GM19240 (cell line): ENCODE measurements around the gene UNC13B.

Experiments
- DNase-seq: peaks from one replicate; pipeline ENCODE4 v3.0.0; 2011; ENCODE audit warnings: low spot score; ENCODE audit not compliant: insufficient read length

The UNC13B gene

GRCh38 chr9:35322075-35322885 is 160.5 kb downstream of the UNC13B start:
- no peak for DNase-seq

DNA sequence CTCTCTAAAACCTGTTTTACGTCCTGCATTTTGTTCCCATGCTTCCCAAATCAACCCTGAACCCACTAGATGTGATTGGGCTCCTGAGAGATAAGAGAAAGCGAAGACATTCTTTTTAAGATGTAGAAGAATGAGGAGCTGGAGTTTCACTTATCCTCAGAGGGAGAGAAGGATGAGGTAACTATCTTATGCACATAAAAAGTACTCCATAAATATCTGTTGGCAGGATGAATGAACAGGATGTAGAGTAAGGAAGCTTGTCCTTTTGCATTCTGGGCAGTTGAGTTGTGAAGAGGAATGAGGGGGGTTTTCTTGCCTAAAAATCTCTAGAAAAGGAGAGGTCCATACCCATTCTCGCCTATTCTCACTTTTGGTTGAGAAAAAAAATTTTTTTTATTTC is 163.2 kb downstream of the UNC13B start:
- no peak for DNase-seq

GRCh38 chr9:35333551-35333950 is 171.7 kb downstream of the UNC13B start:
- DNase-seq: no peak

DNA sequence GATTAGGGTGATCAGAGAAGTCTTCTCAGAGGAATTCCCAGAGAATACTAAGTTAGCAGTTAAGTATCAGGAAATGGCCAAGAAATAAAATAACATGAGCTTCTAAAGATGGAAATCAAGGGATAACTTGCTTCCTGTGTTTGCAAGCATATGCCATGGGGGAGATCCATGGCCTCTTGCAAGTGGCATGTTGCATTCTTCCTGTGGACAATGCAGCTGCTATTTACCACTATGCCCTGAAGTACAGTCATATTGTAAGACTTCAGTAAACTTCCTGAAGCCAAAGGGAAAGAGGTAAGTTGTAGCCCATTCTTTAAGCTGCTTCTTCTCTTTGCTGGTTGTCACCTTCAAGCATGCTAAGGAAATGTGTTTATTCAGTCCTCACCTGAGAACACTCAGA is 173.4 kb downstream of the UNC13B start:
- DNase-seq: no peak

GRCh38 chr9:35338086-35338485 is 176.3 kb downstream of the UNC13B start:
- no peak for DNase-seq

DNA sequence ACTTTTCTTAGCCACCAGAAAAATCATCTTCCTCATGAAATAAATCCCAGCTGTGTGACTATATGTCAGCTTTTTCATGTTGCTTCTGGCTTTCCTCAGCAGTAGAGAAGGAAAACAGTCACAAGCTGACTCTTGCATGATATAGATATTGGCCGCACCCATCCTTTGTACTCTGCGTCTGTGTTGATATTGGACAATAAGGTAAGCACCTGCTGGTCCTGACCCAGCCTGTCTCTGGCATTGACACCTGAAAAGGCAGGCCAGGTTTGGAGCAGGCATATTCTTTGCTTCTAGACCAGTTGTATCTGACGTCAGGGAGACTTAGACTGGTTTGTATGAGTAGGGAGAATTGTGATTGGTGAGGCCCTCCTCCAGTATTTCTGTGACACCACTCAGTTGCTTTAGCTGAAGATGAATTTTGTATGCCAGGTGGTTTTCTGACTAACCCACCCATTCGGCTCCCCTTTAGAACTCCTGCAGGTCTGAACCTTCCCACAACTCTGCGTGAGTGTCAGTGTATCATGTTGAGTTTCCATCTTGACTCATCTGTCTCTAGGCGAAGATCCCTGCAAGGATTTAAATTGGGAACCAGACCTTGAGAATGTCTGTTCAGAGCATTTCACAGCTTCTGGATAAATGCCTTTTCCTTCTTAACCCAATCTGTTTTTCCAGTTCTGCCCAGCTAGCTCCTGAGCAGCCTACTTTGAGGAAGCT is 176.9 kb downstream of the UNC13B start:
- no peak for DNase-seq

DNA sequence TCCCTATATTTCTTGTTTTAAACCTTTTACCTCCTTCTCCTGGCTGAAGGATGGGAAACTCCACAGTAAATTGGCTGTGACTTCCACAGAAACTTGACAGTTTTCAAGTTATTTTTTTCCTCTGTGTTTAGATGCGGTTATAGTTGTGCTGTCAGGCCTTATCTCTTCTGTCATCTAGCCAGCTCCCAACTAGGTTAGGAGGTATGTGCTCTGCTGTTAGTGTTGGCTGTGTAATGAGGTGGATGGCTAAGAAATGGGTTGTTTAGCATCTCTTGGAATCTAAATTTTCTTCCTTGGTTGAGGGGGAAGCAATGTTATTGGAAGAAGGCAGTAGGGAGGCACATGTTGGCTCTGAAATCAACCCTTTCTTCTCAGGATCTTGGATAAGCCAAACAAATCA is 178.2 kb downstream of the UNC13B start:
- no peak for DNase-seq

GRCh38 chr9:35341021-35341420 is 179.2 kb downstream of the UNC13B start:
- DNase-seq: no peak

- DNase-seq: no peak
Observed at GRCh38 chr9:35341585-35341984, 179.8 kb downstream of the UNC13B start.

- no peak for DNase-seq
Observed at GRCh38 chr9:35342221-35342958, 180.6 kb downstream of the UNC13B start.

DNA sequence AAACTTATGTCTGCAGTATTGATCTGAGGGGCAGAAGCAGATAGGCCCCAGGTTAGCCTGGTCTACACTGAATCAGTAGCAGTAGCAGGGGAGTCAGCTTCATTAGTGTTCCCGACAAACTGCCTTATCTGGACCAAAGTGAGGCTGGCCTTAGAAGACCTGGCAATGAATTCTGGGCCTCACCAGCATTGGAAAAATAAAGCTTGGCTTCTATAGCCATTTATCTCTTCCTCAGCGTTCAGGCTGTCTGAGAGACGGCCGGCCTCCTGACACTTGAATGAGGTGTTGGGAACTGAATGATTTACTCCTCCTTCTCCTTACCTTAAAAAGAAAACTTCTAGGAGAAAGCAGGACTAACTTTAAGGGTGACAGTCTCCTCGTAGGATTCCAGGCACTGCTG is 186.3 kb downstream of the UNC13B start:
- no peak for DNase-seq

DNA sequence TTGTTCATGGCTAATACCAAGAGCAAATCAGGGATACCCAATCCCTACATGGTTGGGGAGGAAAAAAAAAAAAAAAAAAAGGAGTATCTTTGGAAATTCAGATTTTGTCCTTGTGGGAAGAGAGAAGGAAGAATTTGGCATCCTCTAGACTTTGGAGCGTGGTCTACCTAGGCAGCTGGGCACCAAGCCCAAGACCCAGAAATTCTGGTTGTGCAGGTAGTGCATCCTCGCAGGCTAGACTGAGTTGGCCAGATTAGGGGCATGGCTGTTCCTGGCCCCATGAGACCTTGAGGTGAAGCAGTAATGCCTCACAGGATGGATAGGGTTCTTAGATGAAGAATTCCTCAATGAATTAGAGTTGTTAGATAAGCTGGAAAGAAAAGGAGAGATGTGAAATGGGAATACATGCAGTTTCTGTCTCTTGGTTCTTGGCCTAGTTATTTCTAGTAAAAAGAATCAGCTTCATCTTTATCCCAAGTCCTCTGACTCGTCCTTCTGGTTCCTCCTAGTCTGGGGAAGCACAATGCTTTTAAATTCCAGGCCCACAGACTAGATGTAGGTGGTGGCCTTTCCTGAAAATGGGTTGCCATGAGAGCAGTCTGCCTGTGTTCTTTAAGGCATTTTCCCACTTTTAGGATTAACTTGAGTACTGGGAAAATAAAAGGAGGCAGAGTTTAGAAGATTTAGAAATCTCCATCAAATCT is 187.6 kb downstream of the UNC13B start:
- DNase-seq: no peak

GRCh38 chr9:35350212-35350611 is 188.4 kb downstream of the UNC13B start:
- no peak for DNase-seq

GRCh38 chr9:35350827-35351549 is 189.2 kb downstream of the UNC13B start:
- no peak for DNase-seq

DNA sequence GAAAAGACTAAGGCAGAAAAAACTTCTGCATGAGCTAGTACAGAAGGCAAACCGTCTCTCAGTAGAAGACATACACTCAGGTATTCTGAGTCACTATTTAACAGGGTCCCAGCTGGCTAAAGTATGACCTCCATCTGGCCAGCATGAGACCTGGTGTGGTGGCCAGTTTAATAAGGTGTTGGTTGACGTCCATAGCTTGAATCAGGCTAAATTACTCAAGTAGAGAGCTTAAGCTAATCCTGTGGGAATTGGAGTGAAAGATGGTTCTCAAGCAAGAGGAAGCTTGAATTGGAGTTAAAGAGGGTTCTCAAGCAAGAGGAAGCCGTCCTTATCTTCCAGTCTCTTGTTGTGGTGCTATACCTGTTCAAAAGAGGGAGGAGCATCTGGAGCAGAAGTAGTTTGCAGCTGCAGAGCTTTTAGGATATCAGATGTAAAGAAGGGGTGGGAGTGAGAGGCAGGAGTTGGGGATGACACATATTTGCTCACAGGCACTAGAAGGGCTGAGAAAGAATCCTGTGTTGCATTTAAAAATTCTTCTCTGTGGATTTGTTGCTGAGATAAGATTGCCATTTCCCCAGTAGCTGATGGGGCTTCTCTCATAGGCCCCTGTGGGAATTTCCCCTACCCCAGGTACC is 192.0 kb downstream of the UNC13B start:
- DNase-seq: no peak

GRCh38 chr9:35355939-35356338 is 194.1 kb downstream of the UNC13B start:
- no peak for DNase-seq

- no peak for DNase-seq
Observed at GRCh38 chr9:35357116-35357515, 195.3 kb downstream of the UNC13B start.

DNA sequence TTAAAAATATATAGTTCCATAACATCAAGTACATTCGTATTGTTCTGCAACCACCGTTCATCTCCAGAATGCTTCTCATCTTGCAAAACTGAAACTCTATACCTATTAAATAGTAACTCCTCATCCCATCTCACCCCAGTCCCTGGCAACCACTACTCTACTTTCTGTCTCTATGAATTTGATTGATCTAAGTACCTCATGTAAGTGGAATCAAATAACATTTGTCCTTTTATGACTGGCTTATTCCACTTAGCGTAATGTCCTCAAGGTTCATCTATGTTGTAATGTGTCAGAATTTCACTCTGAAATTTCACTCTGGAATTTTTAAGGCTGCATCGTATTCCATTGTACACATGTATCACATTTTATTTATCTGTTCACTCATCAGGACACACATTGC is 196.0 kb downstream of the UNC13B start:
- no peak for DNase-seq

GRCh38 chr9:35364817-35365585 is 203.2 kb downstream of the UNC13B start:
- no peak for DNase-seq

- DNase-seq: no peak
Observed at GRCh38 chr9:35366627-35367026, 204.8 kb downstream of the UNC13B start.
